Ramos (cell line): ENCODE results near the gene RHOF.

Experiments used
- in situ Hi-C: fragments of 300-500 bp; cut with MboI; formaldehyde crosslinking; loops from one replicate; pipeline ENCODE4 v1.14.3; 2022; ENCODE audit warnings: low sequenced_read_pairs; ENCODE audit not compliant: unreplicated experiment

The RHOF gene

GRCh38 chr12:121820056-121820455 lies 26.6 kb upstream of the RHOF start:
- in situ Hi-C loops, result no loop called here

- in situ Hi-C loops, result no loop called here
These were observed 25.9 kb upstream of the RHOF start for GRCh38 chr12:121819212-121819949.

GRCh38 chr12:121817648-121818043 lies 24.2 kb upstream of the RHOF start:
- in situ Hi-C loops, result no loop called here

GRCh38 chr12:121816925-121817647 lies 23.6 kb upstream of the RHOF start:
- in situ Hi-C loops, result no loop called here

GRCh38 chr12:121815263-121815662 lies 21.8 kb upstream of the RHOF start:
- in situ Hi-C loops, result no loop called here

- in situ Hi-C loops, result no loop called here
These were observed 21.1 kb upstream of the RHOF start for GRCh38 chr12:121814429-121815119.

- in situ Hi-C loops, result no loop called here
These were observed 20.5 kb upstream of the RHOF start for GRCh38 chr12:121813951-121814350.

GRCh38 chr12:121812921-121813896 lies 19.7 kb upstream of the RHOF start:
- in situ Hi-C loops, result no loop called here

- in situ Hi-C loops, result no loop called here
These were observed 18.9 kb upstream of the RHOF start for GRCh38 chr12:121812320-121812871.

- in situ Hi-C loops, result no loop called here
These were observed 18.2 kb upstream of the RHOF start for GRCh38 chr12:121811434-121812319.

GRCh38 chr12:121810833-121811433 lies 17.4 kb upstream of the RHOF start:
- in situ Hi-C loops, result no loop called here

GRCh38 chr12:121810234-121810817 lies 16.8 kb upstream of the RHOF start:
- in situ Hi-C loops, result no loop called here

- in situ Hi-C loops, result no loop called here
These were observed 16.2 kb upstream of the RHOF start for GRCh38 chr12:121809712-121810116.

GRCh38 chr12:121808623-121809022 lies 15.1 kb upstream of the RHOF start:
- in situ Hi-C loops, result no loop called here

- in situ Hi-C loops, result no loop called here
These were observed 14.3 kb upstream of the RHOF start for GRCh38 chr12:121807642-121808347.

- in situ Hi-C loops, result no loop called here
These were observed 13.3 kb upstream of the RHOF start for GRCh38 chr12:121806546-121807423.
